NCI-H69 (cell line): Measurements from ENCODE around the gene FEM1C.

Experiments
- DNase-seq: peaks from one replicate; lab custom pipeline; 2025; lab: John Stamatoyannopoulos, UW

FEM1C gene

DNA sequence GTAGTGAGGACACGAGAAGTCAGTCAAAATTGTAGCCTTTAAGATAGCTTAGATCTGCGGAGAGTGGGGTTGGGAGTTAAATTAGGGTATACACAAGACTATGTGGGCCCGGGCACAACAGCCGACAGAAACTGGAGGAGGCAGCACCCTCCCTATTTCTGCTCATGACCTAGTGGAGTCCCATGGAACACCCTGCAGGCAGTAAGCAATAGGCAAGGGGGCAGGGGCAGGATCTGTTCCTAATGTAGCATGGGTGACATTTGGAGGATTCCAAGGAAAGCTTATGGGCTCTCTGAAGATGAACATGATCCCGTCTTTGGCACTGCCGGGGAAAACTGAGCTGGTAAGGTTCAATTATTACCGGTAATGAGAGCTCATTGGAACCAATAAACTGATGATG lies 67.0 kb downstream of the FEM1C start:
- DNase-seq = no peak

- DNase-seq = no peak
Observed at GRCh38 chr5:115475788-115476187, 68.8 kb downstream of the FEM1C start.

- DNase-seq = peak; percentile 69
Observed at GRCh38 chr5:115472271-115473025, 72.1 kb downstream of the FEM1C start.

GRCh38 chr5:115471345-115472063 lies 73.1 kb downstream of the FEM1C start:
- peak; percentile 20 for DNase-seq

- DNase-seq = no peak
Observed at GRCh38 chr5:115470921-115471320, 73.7 kb downstream of the FEM1C start.
